GM23338 (cell line): ENCODE measurements around the gene MYL5. TPM values are rescaled to one million over a fixed set of nuclear protein-coding genes. Genes with fewer than 3 reads are reported as not detected.

ENCODE experiments used
- ATAC-seq: fragments of 200-7000 bp; cut with Tn5 transposase; 3 replicates; pipeline ENCODE4 v1.9.1; 2020
- DNase-seq: peaks from one replicate; pipeline ENCODE4 v3.0.0-alpha.2; 2015; ENCODE audit warnings: low spot score
- H2AFZ ChIP-seq: fragments of 200-600 bp; sonication (generic); 2 replicates; pipeline ENCODE4 v1.8.0; 2016; ENCODE audit warnings: antibody characterized with exemption, mild to moderate bottlenecking, moderate library complexity
- H3F3A ChIP-seq: fragments of 200-600 bp; sonication (generic); replicated peaks from 2 replicates; pipeline ENCODE4 v1.8.0; 2017; ENCODE audit warnings: antibody characterized with exemption, mixed run types, low read depth
- H3K27ac ChIP-seq: fragments of 200-600 bp; sonication (generic); 2 replicates; pipeline ENCODE4 v1.6.1; 2016; ENCODE audit warnings: low read depth
- H3K27me3 ChIP-seq: fragments of 200-600 bp; sonication (generic); 2 replicates; pipeline ENCODE4 v1.8.0; 2016; ENCODE audit warnings: mild to moderate bottlenecking, mixed run types, moderate library complexity; ENCODE audit not compliant: insufficient read depth
- H3K36me3 ChIP-seq: fragments of 200-600 bp; sonication (generic); 2 replicates; pipeline ENCODE4 v1.8.0; 2016; ENCODE audit warnings: mild to moderate bottlenecking; ENCODE audit not compliant: insufficient read depth
- H3K4me1 ChIP-seq: fragments of 200-600 bp; sonication (generic); 2 replicates; pipeline ENCODE4 v1.8.0; 2016; ENCODE audit warnings: mild to moderate bottlenecking, moderate library complexity; ENCODE audit not compliant: insufficient read depth
- H3K4me2 ChIP-seq: fragments of 200-600 bp; sonication (generic); 2 replicates; pipeline ENCODE4 v1.7.1; 2017; ENCODE audit warnings: mixed run types
- H3K4me3 ChIP-seq: fragments of 200-600 bp; sonication (generic); 2 replicates; pipeline ENCODE4 v1.6.1; 2016; ENCODE audit warnings: mixed run types
- H3K79me2 ChIP-seq: fragments of 200-600 bp; sonication (generic); replicated peaks from 2 replicates; pipeline ENCODE4 v1.8.0; 2017; ENCODE audit warnings: mild to moderate bottlenecking; ENCODE audit not compliant: insufficient read depth
- H3K9me2 ChIP-seq: fragments of 200-600 bp; sonication (generic); 2 replicates; pipeline ENCODE4 v1.8.0; 2017; ENCODE audit not compliant: insufficient read depth
- H4K20me1 ChIP-seq: fragments of 200-600 bp; sonication (generic); replicated peaks from 2 replicates; pipeline ENCODE4 v1.8.0; 2017; ENCODE audit warnings: mild to moderate bottlenecking; ENCODE audit not compliant: insufficient read depth
- H3K27ac Mint-ChIP-seq: 2 replicates; pipeline ENCODE4 v1.8.0; 2020; ENCODE audit warnings: inconsistent platforms, mild to moderate bottlenecking, moderate library complexity, mixed read lengths
- H3K27me3 Mint-ChIP-seq: 3 replicates; pipeline ENCODE4 v1.8.0; 2022; ENCODE audit warnings: low read depth, mild to moderate bottlenecking, moderate library complexity, mixed read lengths, inconsistent platforms; ENCODE audit not compliant: insufficient read depth, poor library complexity
- H3K36me3 Mint-ChIP-seq: 3 replicates; pipeline ENCODE4 v1.8.0; 2021; ENCODE audit warnings: low read depth, mild to moderate bottlenecking, inconsistent platforms, moderate library complexity, mixed read lengths
- H3K4me1 Mint-ChIP-seq: 3 replicates; pipeline ENCODE4 v1.8.0; 2020; ENCODE audit warnings: mild to moderate bottlenecking, inconsistent platforms, mixed read lengths
- H3K4me3 Mint-ChIP-seq: 3 replicates; pipeline ENCODE4 v1.8.0; 2021; ENCODE audit warnings: moderate library complexity, mild to moderate bottlenecking, inconsistent platforms, mixed read lengths
- H3K9me3 Mint-ChIP-seq: 3 replicates; pipeline ENCODE4 v1.8.0; 2020; ENCODE audit warnings: moderate library complexity, mild to moderate bottlenecking, inconsistent platforms, mixed read lengths
- CREB1 ChIP-seq: fragments of 250-450 bp; sonication (Bioruptor Pico); IDR thresholded peaks from 2 replicates; pipeline ENCODE4 v1.5.0; 2020; ENCODE audit warnings: low read depth, mild to moderate bottlenecking, moderate library complexity
- EZH2phosphoT487 ChIP-seq: fragments of 200-600 bp; sonication (generic); IDR thresholded peaks from one replicate; pipeline ENCODE4 v1.8.1; 2018; ENCODE audit warnings: antibody characterized with exemption; ENCODE audit not compliant: unreplicated experiment
- JUNB ChIP-seq: IDR thresholded peaks from one replicate; pipeline ENCODE4 v1.6.1; 2016; ENCODE audit warnings: antibody characterized with exemption; ENCODE audit not compliant: unreplicated experiment
- NANOG ChIP-seq: IDR thresholded peaks from 2 replicates; pipeline ENCODE4 v1.6.1; 2016; ENCODE audit warnings: antibody characterized with exemption, borderline replicate concordance
- STAT1 ChIP-seq: IDR thresholded peaks from one replicate; pipeline ENCODE4 v1.6.1; 2016; ENCODE audit warnings: antibody characterized with exemption; ENCODE audit not compliant: unreplicated experiment
- ZNF114 ChIP-seq: fragments of 250-450 bp; sonication (Bioruptor Pico); IDR thresholded peaks from 2 replicates; pipeline ENCODE4 v1.5.0; 2020; ENCODE audit warnings: mild to moderate bottlenecking, moderate library complexity
- polyA plus RNA-seq: library from polyadenylated mRNA; unstranded; fragments of >200 nt; fragmentation: Nextera tagmentation; extraction: Ambion mirVana; gene quantifications from 2 replicates; pipeline ENCODE4 v1.2.1, GENCODE V29; 2016
- total RNA-seq: library from RNA; depleted of rRNA; stranded (reverse); fragments of >200 nt; shearing (Covaris generic); gene quantifications from 2 replicates; pipeline ENCODE4 v1.2.3, GENCODE V29; 2014
- TF ChIP-seq, protein P1 (sequence below): IDR thresholded peaks from one replicate; pipeline ENCODE4 v1.6.1; 2018; ENCODE audit warnings: antibody characterized with exemption; ENCODE audit not compliant: unreplicated experiment
- TF ChIP-seq, protein P2 (sequence below): IDR thresholded peaks from 2 replicates; pipeline ENCODE4 v1.6.1; 2016; ENCODE audit warnings: antibody characterized with exemption

Gene MYL5
- total and polyA plus RNA-seq, 2 experiments from 2014 or later = 3.0 to 4.4 TPM

DNA sequence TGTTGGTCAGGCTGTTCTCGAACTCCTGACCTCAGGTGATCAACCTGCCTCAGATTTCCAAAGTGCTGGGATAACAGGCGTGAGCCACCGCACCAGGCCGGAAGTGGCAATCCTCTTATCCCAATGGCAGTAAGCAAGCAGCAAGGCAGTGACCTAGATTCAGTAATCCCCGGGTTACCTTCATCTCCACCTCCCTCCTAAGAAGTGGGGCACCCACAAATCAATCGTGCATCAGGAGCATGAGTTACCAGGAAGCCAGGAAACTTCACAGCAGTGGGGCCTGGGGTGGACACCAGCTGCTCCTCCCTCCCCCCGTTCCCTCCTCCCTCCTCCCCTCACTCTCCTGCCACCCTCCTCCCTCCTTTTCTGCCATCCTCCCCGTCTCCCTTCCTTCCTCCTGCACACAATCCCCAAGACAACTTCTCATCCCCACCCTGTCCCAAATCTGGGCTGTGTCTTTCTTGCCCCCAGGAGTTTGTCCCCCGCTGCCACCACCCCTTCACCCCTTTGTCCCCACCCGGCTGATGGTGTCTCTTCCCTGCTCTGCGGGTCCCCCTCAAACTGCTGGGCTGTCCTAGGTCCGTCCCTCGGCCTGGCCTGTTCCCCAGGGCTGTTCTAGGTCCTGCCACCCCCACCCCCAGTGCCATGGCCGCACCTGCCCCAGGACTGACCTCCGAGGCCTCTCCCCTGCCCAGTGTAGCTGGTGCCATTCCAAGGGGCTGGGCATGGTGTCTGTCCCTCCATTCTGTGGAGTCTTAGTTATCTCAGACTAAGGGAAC is 46.8 kb upstream of the MYL5 start:
- no peak for ATAC-seq
- H3K79me2 ChIP-seq = no peaks in the 10 kb centered on the region
- H3K36me3 Mint-ChIP-seq = peaks cover 5% of the 10 kb centered on the region; the same call in 1 of the 3 replicates
- no peak overlapping the region for H2AFZ ChIP-seq
- H3K27me3 ChIP-seq = no peaks in the 10 kb centered on the region
- H4K20me1 ChIP-seq = no peaks in the 10 kb centered on the region
- no peak overlapping the region for H3K4me2 ChIP-seq
- H3K4me1 ChIP-seq = no peaks in the 10 kb centered on the region; the same call in 1 of the 2 replicates
- no peak overlapping the region for H3K4me3 Mint-ChIP-seq
- H3F3A ChIP-seq = no peaks in the 10 kb centered on the region
- H3K27ac ChIP-seq = no peak overlapping the region
- no peak overlapping the region for H3K27ac Mint-ChIP-seq
- TF ChIP-seq, protein P1, sequence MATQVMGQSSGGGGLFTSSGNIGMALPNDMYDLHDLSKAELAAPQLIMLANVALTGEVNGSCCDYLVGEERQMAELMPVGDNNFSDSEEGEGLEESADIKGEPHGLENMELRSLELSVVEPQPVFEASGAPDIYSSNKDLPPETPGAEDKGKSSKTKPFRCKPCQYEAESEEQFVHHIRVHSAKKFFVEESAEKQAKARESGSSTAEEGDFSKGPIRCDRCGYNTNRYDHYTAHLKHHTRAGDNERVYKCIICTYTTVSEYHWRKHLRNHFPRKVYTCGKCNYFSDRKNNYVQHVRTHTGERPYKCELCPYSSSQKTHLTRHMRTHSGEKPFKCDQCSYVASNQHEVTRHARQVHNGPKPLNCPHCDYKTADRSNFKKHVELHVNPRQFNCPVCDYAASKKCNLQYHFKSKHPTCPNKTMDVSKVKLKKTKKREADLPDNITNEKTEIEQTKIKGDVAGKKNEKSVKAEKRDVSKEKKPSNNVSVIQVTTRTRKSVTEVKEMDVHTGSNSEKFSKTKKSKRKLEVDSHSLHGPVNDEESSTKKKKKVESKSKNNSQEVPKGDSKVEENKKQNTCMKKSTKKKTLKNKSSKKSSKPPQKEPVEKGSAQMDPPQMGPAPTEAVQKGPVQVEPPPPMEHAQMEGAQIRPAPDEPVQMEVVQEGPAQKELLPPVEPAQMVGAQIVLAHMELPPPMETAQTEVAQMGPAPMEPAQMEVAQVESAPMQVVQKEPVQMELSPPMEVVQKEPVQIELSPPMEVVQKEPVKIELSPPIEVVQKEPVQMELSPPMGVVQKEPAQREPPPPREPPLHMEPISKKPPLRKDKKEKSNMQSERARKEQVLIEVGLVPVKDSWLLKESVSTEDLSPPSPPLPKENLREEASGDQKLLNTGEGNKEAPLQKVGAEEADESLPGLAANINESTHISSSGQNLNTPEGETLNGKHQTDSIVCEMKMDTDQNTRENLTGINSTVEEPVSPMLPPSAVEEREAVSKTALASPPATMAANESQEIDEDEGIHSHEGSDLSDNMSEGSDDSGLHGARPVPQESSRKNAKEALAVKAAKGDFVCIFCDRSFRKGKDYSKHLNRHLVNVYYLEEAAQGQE = no peak
- no peak for TF ChIP-seq CREB1
- TF ChIP-seq, protein P2, sequence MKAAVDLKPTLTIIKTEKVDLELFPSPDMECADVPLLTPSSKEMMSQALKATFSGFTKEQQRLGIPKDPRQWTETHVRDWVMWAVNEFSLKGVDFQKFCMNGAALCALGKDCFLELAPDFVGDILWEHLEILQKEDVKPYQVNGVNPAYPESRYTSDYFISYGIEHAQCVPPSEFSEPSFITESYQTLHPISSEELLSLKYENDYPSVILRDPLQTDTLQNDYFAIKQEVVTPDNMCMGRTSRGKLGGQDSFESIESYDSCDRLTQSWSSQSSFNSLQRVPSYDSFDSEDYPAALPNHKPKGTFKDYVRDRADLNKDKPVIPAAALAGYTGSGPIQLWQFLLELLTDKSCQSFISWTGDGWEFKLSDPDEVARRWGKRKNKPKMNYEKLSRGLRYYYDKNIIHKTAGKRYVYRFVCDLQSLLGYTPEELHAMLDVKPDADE = no peak
- TF ChIP-seq EZH2phosphoT487 = no peak
- no peak for TF ChIP-seq ZNF114 (CRISPR knock-in tag)
- no peak for TF ChIP-seq NANOG
- no peak for TF ChIP-seq STAT1
- no peak for TF ChIP-seq JUNB
- H3K36me3 ChIP-seq = no peaks in the 10 kb centered on the region
- H3K9me2 ChIP-seq = no peaks in the 10 kb centered on the region
- no peak for DNase-seq
- peaks cover 25% of the 10 kb centered on the region for H3K27me3 Mint-ChIP-seq
- H3K4me1 Mint-ChIP-seq = peaks cover 10% of the 10 kb centered on the region
- no peak overlapping the region for H3K4me3 ChIP-seq
- H3K9me3 Mint-ChIP-seq = peaks cover 16% of the 10 kb centered on the region

DNA sequence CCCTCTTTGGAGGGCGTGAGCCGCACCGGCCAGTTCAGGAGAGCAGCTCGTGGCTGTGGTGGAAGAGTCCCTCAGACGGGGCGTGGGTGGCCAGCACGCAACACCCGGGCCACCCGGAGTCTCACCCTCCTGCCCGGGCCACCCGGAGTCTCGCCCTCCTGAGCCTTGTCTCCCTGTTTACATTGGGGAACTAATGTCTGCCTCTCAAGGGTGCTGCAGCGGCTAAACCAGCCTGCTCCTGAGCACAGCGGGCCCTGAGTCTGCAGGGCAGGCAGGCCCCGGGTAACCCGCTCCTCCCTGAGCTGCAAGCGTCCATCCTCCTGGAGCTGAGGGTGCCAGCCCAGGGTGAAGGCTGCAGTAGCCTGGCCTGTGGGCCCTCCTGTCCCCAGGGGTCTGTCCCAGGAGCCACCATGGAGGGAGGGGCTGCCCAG is 46.0 kb upstream of the MYL5 start:
- Histone ChIP-seq H3K4me2 (no peak overlapping the region), H3F3A (no peaks in the 10 kb centered on the region)
- TF ChIP-seq, protein P2 = no peak
- TF ChIP-seq, protein P1 = no peak
- TF ChIP-seq ZNF114 (CRISPR knock-in tag) (no peak), JUNB (no peak)

More for the DNA sequence above, 46.0 kb upstream of the MYL5 start:
- no peaks in the 10 kb centered on the region for H3K79me2 ChIP-seq
- H3K9me2 ChIP-seq = no peaks in the 10 kb centered on the region
- H3K4me1 Mint-ChIP-seq = peaks cover 10% of the 10 kb centered on the region
- H3K4me1 ChIP-seq = no peaks in the 10 kb centered on the region; the same call in 1 of the 2 replicates
- no peaks in the 10 kb centered on the region for H4K20me1 ChIP-seq
- peaks cover 21% of the 10 kb centered on the region for H3K9me3 Mint-ChIP-seq
- no peak overlapping the region for H3K4me3 ChIP-seq
- ATAC-seq (no peak), DNase-seq (no peak)
- H3K27ac Mint-ChIP-seq = no peak overlapping the region
- H3K27ac ChIP-seq = no peak overlapping the region
- H3K36me3 ChIP-seq = no peaks in the 10 kb centered on the region
- no peak overlapping the region for H2AFZ ChIP-seq
- H3K27me3 Mint-ChIP-seq = peaks cover 23% of the 10 kb centered on the region
- peaks cover 8% of the 10 kb centered on the region; the same call in 1 of the 3 replicates for H3K36me3 Mint-ChIP-seq
- no peaks in the 10 kb centered on the region for H3K27me3 ChIP-seq
- H3K4me3 Mint-ChIP-seq = no peak overlapping the region
